Subcutaneous abdominal adipose tissue (tissue), 5 donors: ENCODE measurements around the gene EIF2AK3.

Experiments used
- H3K27ac ChIP-seq: one replicate; pipeline ENCODE4 v1.7.0; 2013; ENCODE audit warnings: low read depth, mild to moderate bottlenecking, inconsistent platforms, low read length, moderate library complexity
- H3K27me3 ChIP-seq, 5 donors: one replicate each; pipeline ENCODE4 v1.7.0; 2013; ENCODE audit warnings: low read length in 5 of 5, inconsistent platforms in 1 of 5; ENCODE audit not compliant: control insufficient read depth in 5 of 5, insufficient read depth in 4 of 5
- H3K36me3 ChIP-seq, 5 donors: one replicate each; pipeline ENCODE4 v1.7.0; 2013; ENCODE audit warnings: low read length in 5 of 5; ENCODE audit not compliant: control insufficient read depth in 5 of 5, insufficient read depth in 5 of 5
- H3K4me1 ChIP-seq, 5 donors: one replicate each; pipeline ENCODE4 v1.7.0; 2013; ENCODE audit warnings: low read length in 5 of 5, mild to moderate bottlenecking in 3 of 5, moderate library complexity in 1 of 5; ENCODE audit not compliant: control insufficient read depth in 5 of 5, insufficient read depth in 5 of 5
- H3K4me3 ChIP-seq, 5 donors: one replicate each; pipeline ENCODE4 v1.7.0; 2013; ENCODE audit warnings: low read length in 5 of 5, low read depth in 1 of 5
- H3K9ac ChIP-seq, 5 donors: one replicate each; pipeline ENCODE4 v1.7.0; 2013; ENCODE audit warnings: low read length in 5 of 5, mild to moderate bottlenecking in 4 of 5, moderate library complexity in 3 of 5
- H3K9me3 ChIP-seq, 5 donors: one replicate each; pipeline ENCODE4 v1.7.0; 2013; ENCODE audit warnings: low read length in 5 of 5; ENCODE audit not compliant: control insufficient read depth in 5 of 5
- donor health status: healthy.
- donor health status: healthy.
- donor health status: healthy.
- donor health status: healthy.
- donor health status: healthy.

The EIF2AK3 gene

DNA sequence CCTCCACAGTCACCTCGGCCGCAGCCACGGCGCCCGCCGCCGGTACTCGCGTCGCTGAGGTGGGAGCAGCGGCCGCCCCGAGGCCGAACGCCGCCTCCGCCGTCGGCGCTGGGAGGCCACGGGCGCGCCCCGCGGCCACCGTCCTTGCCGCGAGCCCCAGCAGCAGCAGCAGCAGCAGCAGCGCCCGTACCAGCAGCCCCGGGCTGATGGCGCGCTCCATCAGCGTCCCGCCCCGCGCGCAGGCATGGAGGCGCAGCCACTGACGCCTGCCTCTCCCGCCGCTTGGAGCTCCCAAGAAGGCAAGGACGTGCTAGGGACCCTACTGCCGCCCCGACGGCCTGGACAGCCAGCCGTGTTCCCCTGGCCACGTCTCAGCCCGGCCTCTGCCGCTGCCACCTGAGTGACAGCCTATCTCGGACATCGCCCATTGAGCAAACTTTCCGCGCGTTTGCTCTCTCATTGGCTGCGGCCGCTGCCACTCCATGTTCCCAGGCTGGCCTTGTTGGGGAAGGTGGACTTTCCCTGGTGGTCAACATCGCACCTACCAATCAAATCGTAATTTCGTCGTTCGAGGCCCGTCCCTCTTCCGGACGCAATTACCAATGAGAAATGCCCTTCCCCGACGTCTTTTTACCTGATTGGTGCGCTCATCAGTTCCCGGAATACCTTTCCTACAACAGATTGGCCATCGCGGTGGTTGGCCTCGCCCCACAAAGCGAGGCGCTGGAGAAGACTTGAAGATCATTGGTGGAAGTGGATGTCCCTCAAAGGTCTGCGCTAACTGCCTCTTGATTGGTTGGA lies at the start of gene EIF2AK3:
EIF2AK3 (minus strand) TSS at position 410 of the 801 bp plus-strand sequence; CDS start at position 220, 190 bp downstream.
- H3K36me3 ChIP-seq: no peaks in the 10 kb centered on the region
- no peaks in the 10 kb centered on the region for H3K9me3 ChIP-seq
- peaks cover 15 to 32% (median 22%) of the 10 kb centered on the region in 5 donors for H3K4me1 ChIP-seq
- H3K27ac ChIP-seq: peak within 1 kb of the TSS; percentile 95
- peak within 1 kb of the TSS; percentile 86 to 98 (median 88) for H3K4me3 ChIP-seq
- peak within 1 kb of the TSS; percentile 82 to 99 (median 89) for H3K9ac ChIP-seq
- H3K27me3 ChIP-seq: peaks cover 0 to 4% (median 0%) of the 10 kb centered on the region in 5 donors

DNA sequence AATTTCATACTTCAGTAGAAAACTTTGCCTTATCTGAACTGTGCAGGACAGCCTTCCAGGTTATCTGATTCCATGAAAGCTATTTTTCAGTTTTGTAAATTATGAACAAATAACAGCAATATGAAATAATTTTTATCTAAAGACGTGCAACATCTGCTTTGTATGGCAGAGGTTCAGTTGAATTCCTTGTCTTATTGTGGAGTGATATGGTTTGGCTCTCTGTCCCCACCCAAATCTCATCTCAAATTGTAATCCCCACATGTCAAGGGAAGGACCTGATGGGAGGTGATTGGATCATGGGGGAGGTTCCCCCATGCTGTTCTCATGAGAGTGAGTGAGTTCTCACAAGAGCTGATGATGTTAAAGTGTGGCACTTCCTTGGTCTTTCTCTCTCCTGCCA lies 46.1 kb upstream of the EIF2AK3 start:
- Histone ChIP-seq H3K9ac (no peak overlapping the region), H3K4me3 (no peak overlapping the region), H3K27ac (no peak overlapping the region), H3K36me3 (no peaks in the 10 kb centered on the region), H3K27me3 (no peaks in the 10 kb centered on the region), H3K9me3 (no peaks in the 10 kb centered on the region), H3K4me1 (peaks cover 0 to 3% (median 0%) of the 10 kb centered on the region in 5 donors)

DNA sequence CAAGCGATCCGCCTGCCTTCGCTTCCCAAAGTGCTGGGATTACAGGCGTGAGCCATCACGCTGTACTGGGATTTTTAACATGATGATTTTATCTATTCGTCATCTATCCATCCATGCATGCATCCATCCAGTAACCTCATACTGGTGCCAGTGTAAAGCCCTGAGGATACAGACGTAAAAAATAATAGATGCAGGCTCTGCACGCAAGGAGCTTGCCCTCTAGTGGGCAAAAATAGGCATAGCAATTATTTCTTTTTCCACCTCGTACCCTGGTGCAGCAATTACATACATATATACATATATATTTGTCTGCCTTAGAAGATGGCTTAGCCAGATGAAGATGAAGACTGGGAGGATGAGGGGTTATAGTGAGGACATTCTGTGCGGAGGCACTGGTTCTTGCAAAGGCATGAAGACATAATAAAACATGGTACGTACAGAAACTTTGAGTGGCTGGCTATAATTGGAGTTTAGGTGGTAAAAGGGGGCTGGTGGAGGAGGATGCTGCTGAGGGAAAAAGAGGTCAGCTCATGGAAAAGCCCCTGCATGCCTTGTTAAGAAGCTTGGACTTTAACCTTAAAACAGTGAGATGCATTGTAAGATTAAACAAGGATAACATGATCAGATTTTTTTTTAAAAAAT lies 44.6 kb upstream of the EIF2AK3 start:
- H3K36me3 ChIP-seq: no peaks in the 10 kb centered on the region
- peaks cover 0 to 3% (median 0%) of the 10 kb centered on the region in 5 donors for H3K4me1 ChIP-seq
- no peak overlapping the region for H3K4me3 ChIP-seq
- H3K9me3 ChIP-seq: no peaks in the 10 kb centered on the region
- no peak overlapping the region for H3K9ac ChIP-seq
- no peaks in the 10 kb centered on the region for H3K27me3 ChIP-seq
- no peak overlapping the region for H3K27ac ChIP-seq

DNA sequence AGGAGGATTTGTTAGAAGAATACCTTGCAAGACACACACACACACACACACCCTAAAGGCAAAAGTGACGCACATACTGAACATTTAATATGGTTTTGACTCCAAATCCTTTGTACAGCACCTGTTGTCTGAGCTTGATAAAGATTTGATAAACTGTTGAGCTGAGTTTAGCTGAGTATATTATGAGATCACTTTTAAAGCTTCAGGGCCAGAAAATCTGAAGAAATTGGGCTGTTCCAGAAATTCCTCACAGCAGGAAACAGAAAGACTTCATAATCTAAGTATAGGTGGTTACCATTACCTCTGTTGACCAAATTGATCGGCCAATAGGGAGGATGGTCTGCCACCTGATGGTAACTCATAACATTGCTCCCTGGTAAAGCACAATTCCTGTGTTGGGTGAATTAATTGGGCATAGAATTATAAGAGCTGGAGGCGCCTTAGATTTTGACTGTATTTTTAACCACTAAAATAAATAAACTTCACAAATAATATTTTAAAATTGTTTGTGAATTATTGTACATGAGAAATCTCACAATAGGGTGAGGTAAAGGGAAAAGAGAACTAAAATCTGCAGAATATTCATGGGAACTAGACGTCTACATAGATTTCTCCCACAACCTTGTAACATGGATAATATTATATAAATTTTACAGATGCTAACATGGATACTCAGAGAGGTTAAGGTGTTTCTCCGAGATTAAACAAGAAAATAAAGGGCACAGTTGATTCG lies 42.4 kb upstream of the EIF2AK3 start:
- H3K9me3 ChIP-seq: no peaks in the 10 kb centered on the region
- H3K27me3 ChIP-seq: no peaks in the 10 kb centered on the region
- no peak overlapping the region for H3K27ac ChIP-seq
- H3K4me1 ChIP-seq: peaks cover 0 to 3% (median 0%) of the 10 kb centered on the region in 5 donors
- no peak overlapping the region for H3K4me3 ChIP-seq
- H3K36me3 ChIP-seq: no peaks in the 10 kb centered on the region
- no peak overlapping the region for H3K9ac ChIP-seq

DNA sequence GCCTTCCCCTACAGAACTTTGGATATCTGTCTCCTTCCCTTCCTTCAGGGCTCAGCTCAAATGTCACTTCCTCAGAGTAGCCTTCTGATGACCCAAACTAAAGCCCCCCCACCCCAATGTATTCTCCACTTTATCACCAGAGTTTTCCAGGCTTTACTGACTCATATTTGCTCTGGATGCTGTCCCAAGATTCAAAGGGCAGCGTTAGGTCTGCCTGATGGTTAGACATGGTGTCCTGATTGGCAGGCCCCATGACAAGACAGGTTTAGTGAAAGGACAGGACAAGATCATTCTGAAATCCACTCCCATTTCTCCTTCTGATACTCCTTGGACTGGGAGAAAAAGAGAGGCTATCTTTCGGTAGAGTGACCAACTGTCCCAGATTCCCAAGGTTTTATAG lies 41.6 kb upstream of the EIF2AK3 start:
- H3K9ac ChIP-seq: no peak overlapping the region
- no peaks in the 10 kb centered on the region for H3K36me3 ChIP-seq
- H3K27ac ChIP-seq: no peak overlapping the region
- H3K4me3 ChIP-seq: no peak overlapping the region
- no peaks in the 10 kb centered on the region for H3K9me3 ChIP-seq
- H3K27me3 ChIP-seq: no peaks in the 10 kb centered on the region
- H3K4me1 ChIP-seq: peaks cover 0 to 3% (median 0%) of the 10 kb centered on the region in 5 donors

DNA sequence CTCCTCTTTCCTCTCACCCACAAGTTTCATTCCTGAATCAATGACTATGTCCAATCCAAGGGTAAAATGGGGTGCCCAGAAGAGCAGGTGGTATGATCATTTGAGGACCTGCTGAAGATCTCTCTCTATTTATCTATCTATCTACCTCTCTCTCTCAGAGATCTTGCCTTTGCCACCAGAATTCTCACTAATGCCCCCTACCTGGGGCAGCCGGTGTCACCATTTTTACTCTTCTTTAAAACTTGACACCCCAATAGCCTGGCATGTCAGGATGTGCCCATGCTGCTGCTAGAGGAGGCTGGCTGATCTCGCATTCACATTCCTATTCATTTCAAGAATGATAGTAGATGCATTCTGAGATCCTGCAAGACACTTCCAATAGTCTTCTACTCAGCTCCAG lies 40.0 kb upstream of the EIF2AK3 start:
- H3K4me3 ChIP-seq: no peak overlapping the region
- H3K27ac ChIP-seq: no peak overlapping the region
- no peaks in the 10 kb centered on the region for H3K27me3 ChIP-seq

DNA sequence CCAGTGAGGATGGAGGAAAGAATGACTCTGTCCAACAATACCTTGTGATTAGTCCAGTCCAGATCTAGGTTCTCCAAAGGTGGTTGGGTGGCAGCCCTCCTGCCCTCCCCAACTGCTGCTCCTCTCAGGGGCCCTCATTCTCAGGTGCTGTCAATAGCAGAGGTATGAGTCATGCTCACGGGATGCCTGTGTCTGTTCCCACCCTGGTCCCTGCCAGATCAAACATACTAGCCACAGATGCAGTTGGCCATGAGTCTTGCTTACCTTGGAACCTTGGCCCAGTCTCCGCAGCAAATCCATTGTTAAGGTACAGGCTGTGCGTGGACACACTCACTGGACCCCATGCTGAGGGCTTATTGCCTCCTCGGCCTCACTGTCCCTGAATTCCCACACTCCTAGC lies 39.3 kb upstream of the EIF2AK3 start:
- no peaks in the 10 kb centered on the region for H3K27me3 ChIP-seq
- no peaks in the 10 kb centered on the region for H3K36me3 ChIP-seq
- H3K4me3 ChIP-seq: no peak overlapping the region
- no peak overlapping the region for H3K27ac ChIP-seq
- no peak overlapping the region for H3K9ac ChIP-seq
- no peaks in the 10 kb centered on the region for H3K9me3 ChIP-seq
- H3K4me1 ChIP-seq: no peaks in the 10 kb centered on the region

More for the DNA sequence above, 40.0 kb upstream of the EIF2AK3 start:
- H3K4me1 ChIP-seq: peaks cover 0 to 3% (median 0%) of the 10 kb centered on the region in 5 donors
- no peak overlapping the region for H3K9ac ChIP-seq
- no peaks in the 10 kb centered on the region for H3K9me3 ChIP-seq
- H3K36me3 ChIP-seq: no peaks in the 10 kb centered on the region

DNA sequence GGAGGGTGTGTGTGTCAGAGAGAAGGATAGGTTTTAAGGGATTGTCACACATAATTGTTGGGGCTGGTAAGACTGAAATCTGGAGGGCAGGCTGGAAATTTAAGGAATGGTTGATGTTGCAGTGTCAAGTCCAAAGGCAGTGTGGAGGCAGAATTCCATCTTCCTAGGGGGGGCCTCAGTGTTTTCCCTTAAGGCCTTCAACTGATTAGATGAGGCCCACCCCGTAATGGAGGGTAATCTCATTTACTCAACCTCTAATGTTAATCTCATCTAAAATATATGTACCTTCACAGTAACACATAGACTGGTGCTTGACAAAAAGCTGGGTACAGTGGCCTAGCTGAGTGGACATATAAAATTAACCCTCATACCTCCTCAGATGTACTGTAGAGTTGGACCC lies 33.4 kb upstream of the EIF2AK3 start:
- no peak overlapping the region for H3K27ac ChIP-seq
- no peaks in the 10 kb centered on the region for H3K9me3 ChIP-seq
- no peaks in the 10 kb centered on the region for H3K27me3 ChIP-seq
- H3K36me3 ChIP-seq: no peaks in the 10 kb centered on the region
- H3K4me3 ChIP-seq: no peak overlapping the region
- H3K4me1 ChIP-seq: peaks cover 0 to 16% (median 9%) of the 10 kb centered on the region in 5 donors
- no peak overlapping the region for H3K9ac ChIP-seq

DNA sequence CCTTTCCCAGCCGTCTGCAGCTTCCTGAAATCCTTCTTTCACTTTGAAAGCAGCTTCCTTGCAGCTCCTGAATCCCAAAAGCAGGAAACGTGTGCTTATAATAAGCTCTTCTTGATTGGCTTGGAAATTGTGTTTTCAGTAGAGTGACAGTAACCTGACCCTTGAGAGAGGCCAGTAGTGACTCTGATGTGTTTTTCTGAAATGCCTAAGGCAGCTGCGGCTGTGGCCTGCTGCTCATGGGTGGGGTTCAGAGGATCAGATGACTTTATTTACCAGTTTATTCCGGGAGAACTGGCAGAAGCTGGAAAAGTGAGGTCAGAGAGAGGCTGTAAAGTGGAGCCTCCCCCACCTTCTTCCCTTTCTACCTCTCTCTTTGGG lies 32.3 kb upstream of the EIF2AK3 start:
- peak overlapping the region; percentile 45 for H3K27ac ChIP-seq
- no peaks in the 10 kb centered on the region for H3K27me3 ChIP-seq
- peak overlapping the region in 3 of 5 donors; percentile 1 to 28 (median 8) for H3K4me3 ChIP-seq
- H3K9ac ChIP-seq: peak overlapping the region in 1 of 5 donors; percentile 13
- peaks cover 0 to 16% (median 9%) of the 10 kb centered on the region in 5 donors for H3K4me1 ChIP-seq
- no peaks in the 10 kb centered on the region for H3K36me3 ChIP-seq
- H3K9me3 ChIP-seq: peaks cover 0 to 3% (median 0%) of the 10 kb centered on the region in 5 donors
